Activated T-cell treated with anti-CD3 and anti-CD28 coated beads, Interleukin-2, amount 50 U/mL, for 24 hours (primary cell): ENCODE results near the gene JOSD2.
"Not testable (repeated sequence)": the region's sequence is repeated elsewhere in the genome, so short reads cannot be mapped to it uniquely, and the experiment has no call there.

Experiments
- DNase-seq: peaks from one replicate; pipeline ENCODE4 v3.0.0-alpha.2; 2020
- H3K27ac Mint-ChIP-seq: 2 replicates; pipeline ENCODE4 v1.8.0; 2020; ENCODE audit warnings: mild to moderate bottlenecking, mixed read lengths
- H3K27me3 Mint-ChIP-seq: 2 replicates; pipeline ENCODE4 v1.8.0; 2020; ENCODE audit warnings: mixed read lengths
- H3K36me3 Mint-ChIP-seq: 2 replicates; pipeline ENCODE4 v1.8.0; 2020; ENCODE audit warnings: low read depth, mixed read lengths
- H3K4me1 Mint-ChIP-seq: 2 replicates; pipeline ENCODE4 v1.8.0; 2020; ENCODE audit warnings: low read depth, mixed read lengths
- H3K4me3 Mint-ChIP-seq: 2 replicates; pipeline ENCODE4 v1.8.0; 2020; ENCODE audit warnings: mild to moderate bottlenecking, moderate library complexity, mixed read lengths
- H3K9me3 Mint-ChIP-seq: 2 replicates; pipeline ENCODE4 v1.8.0; 2020; ENCODE audit warnings: mixed read lengths

Gene JOSD2

DNA sequence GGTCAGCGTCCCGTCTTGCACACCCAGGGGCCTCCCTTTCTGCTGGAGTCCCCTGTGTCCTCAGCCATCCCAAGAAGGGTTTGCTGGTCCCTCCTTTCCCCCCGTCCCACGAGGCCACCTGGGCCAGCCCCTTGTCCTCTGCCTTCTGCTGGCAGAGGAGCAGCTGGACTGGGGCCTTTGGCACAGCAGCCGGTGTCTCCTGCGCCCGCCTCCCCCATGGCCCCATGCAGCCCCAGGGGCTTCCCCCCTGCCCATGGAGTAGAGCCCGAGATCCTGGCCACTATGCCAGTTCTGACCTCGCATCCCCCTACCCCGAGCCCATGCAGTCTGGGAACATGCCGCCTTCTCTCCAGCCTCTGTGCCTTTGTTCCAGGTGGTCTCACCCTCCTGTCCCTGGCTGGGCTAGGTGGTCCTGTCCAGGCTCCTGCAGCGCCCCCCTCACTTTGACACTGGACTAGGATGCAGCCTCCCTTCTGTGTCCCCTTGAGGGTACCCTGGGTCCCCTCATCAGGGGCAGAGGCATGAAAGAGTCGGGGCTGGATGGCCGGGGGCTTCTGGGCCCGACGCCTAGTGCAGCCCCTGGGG, 28.6 kb downstream of the JOSD2 start:
- H3K36me3 Mint-ChIP-seq, result peaks cover 74% of the 10 kb centered on the region
- no peak overlapping the region for H3K4me3 Mint-ChIP-seq

DNA sequence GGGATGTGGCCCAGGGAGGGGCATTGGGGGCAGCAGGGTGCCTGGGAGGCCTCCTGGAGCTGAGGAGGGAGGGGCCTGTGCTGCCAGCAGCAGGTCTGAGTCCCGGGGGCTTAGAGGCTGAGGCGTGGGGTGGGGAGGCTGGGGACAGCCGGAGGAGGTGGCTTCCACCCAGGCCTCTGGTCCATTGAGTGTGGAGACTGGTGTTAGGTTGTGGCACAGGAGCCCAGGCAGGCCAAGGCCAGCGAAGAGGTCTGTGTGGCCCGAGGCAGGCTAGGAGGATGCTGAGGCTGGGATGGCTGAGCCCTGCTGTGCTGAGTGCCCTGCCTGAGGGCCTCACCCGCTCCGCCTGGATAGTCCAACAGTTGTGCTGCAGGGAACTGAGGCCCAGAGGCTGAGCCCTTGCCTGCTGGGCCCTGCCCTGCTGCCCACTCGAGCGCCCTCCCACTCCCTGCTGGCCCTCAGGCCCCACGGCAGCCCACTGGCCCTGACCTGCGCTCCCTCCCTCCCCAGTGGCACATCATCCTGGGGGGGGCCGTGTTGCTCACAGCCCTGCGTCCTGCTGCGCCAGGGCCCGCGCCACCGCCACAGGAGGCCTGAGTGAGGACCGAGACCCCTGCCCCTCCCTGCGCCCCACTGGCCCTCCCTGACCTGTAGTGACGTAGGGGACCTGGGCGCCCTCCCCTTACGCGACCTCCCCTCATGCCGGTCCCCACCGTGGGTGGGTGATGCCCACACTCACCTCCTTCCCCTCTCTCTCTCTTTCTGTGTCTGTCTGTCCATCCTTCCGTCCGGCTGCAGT, 29.4 kb downstream of the JOSD2 start:
- H3K4me1 Mint-ChIP-seq, result peaks cover 22% of the 10 kb centered on the region
- no peak for DNase-seq
- no peaks in the 10 kb centered on the region for H3K9me3 Mint-ChIP-seq
- H3K27me3 Mint-ChIP-seq, result no peaks in the 10 kb centered on the region
- no peak overlapping the region for H3K4me3 Mint-ChIP-seq
- H3K36me3 Mint-ChIP-seq, result peaks cover 74% of the 10 kb centered on the region
- no peak overlapping the region for H3K27ac Mint-ChIP-seq

More for the DNA sequence above, 28.6 kb downstream of the JOSD2 start:
- Mint-ChIP-seq H3K27ac (no peak overlapping the region), H3K9me3 (no peaks in the 10 kb centered on the region), H3K4me1 (peaks cover 20% of the 10 kb centered on the region), H3K27me3 (no peaks in the 10 kb centered on the region)
- DNase-seq, result no peak

DNA sequence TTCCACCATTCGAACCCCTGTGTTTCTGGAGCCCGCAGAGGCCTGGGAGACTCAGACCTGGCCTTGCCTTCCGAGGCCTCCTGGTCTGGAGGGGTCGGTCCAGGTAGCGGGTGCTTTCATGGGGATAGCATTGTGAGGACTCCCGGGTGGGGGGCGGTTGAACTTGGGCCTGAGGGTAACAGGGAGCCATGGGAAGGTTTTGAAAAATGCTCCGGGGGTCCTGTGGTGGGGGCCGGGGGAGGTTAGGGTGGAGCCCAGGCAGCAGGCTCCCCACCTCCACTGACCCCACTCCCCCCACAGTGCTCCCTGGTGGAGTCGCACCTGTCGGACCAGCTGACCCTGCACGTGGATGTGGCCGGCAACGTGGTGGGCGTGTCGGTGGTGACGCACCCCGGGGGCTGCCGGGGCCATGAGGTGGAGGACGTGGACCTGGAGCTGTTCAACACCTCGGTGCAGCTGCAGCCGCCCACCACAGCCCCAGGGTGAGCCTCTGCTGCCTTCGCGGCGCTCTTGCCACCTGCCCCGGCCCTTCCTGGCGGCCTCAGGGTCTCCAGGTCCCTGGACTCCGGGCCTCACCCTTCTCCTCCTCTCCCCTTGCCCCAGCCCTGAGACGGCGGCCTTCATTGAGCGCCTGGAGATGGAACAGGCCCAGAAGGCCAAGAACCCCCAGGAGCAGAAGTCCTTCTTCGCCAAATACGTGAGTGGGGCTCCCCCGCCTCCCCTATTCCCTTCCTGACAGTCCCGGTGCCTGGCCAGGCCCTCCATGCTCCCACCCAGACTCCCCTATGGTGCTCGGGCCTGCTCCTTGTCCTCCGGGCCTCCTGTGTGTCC, 30.5 kb downstream of the JOSD2 start:
- H3K36me3 Mint-ChIP-seq, result peaks cover 69% of the 10 kb centered on the region
- peak overlapping the region; percentile 53 for H3K27ac Mint-ChIP-seq
- H3K9me3 Mint-ChIP-seq, result no peaks in the 10 kb centered on the region
- no peaks in the 10 kb centered on the region for H3K27me3 Mint-ChIP-seq
- H3K4me1 Mint-ChIP-seq, result peaks cover 23% of the 10 kb centered on the region
- no peak overlapping the region for H3K4me3 Mint-ChIP-seq
- DNase-seq, result no peak

DNA sequence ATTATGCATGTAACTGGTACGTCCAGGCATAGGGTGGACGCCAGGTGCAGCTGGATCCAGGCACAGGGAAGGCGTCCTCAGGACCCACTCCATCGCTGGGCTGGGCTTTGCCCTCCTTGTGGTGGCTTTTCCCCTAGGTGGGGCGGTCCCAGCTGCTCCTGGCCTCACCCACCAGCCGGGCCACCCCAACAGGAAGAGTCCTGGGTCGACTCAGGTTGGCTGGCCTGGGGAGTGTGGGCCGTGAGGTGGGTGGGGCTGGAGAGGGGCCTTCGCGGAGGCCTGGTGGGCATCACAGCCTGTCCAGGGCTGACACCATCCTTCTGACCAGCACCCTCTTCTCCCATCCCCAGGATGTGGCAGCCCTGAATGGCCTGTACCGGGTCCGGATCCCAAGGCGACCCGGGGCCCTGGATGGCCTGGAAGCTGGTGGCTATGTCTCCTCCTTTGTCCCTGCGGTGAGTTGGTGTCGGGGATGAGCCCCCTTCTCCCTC, 31.2 kb downstream of the JOSD2 start:
- Mint-ChIP-seq H3K4me1 (peaks cover 23% of the 10 kb centered on the region), H3K4me3 (no peak overlapping the region), H3K27me3 (no peaks in the 10 kb centered on the region), H3K36me3 (peaks cover 62% of the 10 kb centered on the region), H3K27ac (no peak overlapping the region), H3K9me3 (no peaks in the 10 kb centered on the region)
- DNase-seq, result no peak

DNA sequence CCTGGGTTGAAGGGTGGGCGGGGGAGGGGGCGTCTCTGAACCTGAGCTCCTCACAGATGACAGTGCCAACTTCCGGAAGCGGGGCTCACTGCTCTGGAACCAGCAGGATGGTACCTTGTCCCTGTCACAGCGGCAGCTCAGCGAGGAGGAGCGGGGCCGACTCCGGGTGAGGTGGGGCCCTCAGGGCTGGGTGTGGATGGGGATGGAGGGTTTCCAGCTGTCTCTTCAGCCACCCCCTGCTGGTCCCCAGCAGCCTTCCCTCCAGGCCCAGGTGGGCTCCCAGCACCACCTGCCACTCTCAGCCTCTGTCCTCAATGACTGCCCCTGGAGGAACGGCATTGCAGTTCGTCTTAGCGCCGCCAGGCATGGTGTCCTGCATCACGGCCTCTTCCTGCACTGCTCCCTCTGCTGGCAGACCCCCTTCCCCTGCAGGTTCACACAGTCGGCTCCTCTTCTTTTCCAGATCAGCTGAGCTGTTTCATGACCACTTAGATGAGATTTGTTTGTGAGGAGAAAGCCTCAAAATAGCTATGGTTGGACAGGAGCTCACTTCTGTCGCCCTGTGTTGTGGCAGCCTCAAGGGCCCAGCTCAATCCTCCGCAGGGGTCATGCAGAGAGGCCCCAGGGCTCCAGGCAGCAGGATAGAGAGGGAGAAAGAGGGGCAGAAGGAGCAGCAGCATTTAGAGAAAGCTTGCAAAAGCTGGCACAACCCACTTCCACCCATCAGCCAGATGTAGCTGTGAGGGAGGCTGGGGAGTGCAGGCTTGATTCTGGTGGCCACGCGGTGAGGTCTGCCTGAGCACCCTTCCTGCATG, 31.9 kb downstream of the JOSD2 start:
- no peaks in the 10 kb centered on the region for H3K27me3 Mint-ChIP-seq
- peaks cover 56% of the 10 kb centered on the region for H3K36me3 Mint-ChIP-seq
- H3K9me3 Mint-ChIP-seq, result no peaks in the 10 kb centered on the region
- H3K4me1 Mint-ChIP-seq, result peaks cover 23% of the 10 kb centered on the region
- DNase-seq, result no peak
- H3K4me3 Mint-ChIP-seq, result no peak overlapping the region
- peak overlapping the region; percentile 61 for H3K27ac Mint-ChIP-seq

DNA sequence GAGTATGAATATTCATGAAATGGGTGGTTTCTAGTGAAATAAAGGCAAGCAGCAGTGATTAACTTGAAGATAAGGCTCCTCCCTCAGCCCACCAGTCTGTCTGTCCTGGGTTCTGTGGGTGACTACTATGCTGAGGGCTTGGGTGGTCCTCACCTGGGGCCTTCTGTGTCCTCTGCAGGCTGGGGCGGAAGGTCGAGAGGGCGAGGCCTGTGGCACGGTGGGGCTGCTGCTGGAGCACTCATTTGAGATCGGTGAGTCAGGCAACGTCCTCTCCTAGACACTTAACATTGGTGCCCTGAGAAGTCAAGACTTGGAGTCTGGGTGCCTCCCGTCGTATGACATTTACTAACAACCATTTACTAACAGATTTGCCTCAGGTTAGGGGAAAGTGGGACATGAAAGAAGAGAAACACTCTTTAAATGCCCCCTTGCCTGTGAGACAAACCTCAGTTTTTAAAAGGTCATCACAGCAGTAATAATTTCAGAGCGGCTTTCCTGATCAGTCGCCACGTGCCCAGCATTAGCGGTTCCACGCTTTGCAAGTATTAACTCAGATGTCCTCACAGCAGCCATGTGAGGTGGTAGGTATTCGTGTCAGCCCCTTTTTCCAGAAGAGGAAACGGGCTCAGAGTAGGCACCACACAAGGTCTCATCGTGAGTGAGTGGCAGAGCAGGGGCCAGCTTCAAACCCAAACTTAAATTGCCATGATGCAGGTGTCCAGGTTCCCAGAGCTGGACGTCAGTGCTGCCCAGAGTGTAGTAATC, 33.1 kb downstream of the JOSD2 start:
- Mint-ChIP-seq H3K4me3 (peak overlapping the region; percentile 98), H3K9me3 (no peaks in the 10 kb centered on the region), H3K27ac (peak overlapping the region; percentile 96), H3K4me1 (peaks cover 23% of the 10 kb centered on the region), H3K36me3 (peaks cover 49% of the 10 kb centered on the region), H3K27me3 (no peaks in the 10 kb centered on the region)
- DNase-seq, result no peak

DNA sequence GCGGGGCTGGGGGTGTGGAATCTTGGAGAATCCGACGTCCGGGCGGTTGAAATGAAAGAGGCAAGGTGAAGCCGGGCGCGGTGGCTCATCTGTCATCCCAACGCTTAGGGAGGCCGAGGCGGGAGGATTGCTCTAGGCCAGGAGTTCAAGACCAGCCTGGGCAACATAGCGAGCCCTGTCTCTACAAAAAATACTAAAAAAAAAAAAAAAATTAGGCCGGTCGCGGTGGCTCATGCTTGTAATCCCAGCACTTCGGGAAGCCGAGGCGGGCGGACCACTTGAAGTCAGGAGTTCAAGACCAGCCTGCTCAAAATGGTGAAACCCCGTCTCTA, 34.1 kb downstream of the JOSD2 start:
- Mint-ChIP-seq H3K36me3 (peaks cover 41% of the 10 kb centered on the region), H3K4me1 (peaks cover 23% of the 10 kb centered on the region), H3K27ac (peak overlapping the region; percentile 96)

DNA sequence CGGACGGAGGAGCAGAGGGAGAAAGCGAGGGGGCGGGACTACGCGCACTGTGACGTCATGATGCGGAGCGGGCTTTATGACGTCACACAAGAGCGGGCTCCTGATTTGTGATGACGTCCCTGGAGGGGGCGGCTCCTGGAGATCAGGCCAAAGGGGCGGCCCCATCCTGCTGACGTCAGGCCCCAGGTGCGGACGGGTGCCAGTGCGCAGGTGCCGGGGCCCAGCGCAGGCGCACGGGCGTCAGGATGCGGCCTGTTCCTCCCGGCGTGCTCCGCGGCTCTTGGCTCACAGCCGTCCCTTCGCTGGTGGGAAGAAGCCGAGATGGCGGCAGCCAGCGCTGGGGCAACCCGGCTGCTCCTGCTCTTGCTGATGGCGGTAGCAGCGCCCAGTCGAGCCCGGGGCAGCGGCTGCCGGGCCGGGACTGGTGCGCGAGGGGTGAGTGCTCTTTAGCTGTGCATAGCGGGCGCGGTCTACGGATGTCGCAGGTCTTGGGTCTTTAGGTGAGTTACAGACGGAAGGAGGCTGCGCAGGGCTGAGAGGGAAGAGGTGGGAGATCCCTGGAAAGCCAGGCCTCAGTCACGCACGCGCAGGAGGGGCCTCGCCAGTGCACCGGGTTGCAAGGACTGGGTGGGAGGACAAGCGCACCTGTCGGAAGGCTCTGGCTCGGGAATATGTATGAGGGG, 34.6 kb downstream of the JOSD2 start, which contains the start of the genes EMC10 and GARIN5A:
EMC10 (plus strand) TSS at position 284 of the 683 bp plus-strand sequence; CDS start at position 322, 38 bp downstream.
GARIN5A (minus strand) TSS at position 625 of the 683 bp plus-strand sequence; CDS start at position 165, 460 bp downstream.
- H3K4me1 Mint-ChIP-seq, result peaks cover 23% of the 10 kb centered on the region

More for the DNA sequence above, 34.1 kb downstream of the JOSD2 start:
- peak overlapping the region; percentile 98 for H3K4me3 Mint-ChIP-seq
- no peak for DNase-seq
- no peaks in the 10 kb centered on the region for H3K9me3 Mint-ChIP-seq
- no peaks in the 10 kb centered on the region for H3K27me3 Mint-ChIP-seq

DNA sequence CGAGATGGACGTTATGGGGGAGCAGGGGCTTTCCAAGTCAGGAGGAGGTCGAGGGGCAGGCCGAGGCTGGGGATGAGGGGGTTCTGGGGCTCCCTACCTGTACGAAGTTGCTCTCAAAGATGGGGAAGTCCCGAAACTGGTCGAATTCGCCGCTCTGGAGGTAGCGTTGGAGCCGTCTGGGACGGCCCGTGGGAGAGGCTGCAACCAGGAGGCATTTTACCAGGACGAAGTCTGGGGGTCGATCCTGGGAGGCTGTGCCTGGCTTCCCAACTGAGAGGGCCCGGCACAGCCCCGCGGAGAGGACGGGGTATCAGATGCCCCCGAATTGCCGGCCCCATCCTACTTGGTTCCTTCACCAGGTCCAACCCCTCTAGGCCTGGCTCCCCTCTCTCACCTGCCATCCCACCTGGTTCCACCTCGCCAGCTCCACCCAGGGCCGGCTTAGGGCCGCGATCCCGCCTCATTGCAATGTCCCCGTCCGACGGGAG, 35.2 kb downstream of the JOSD2 start:
- peaks cover 33% of the 10 kb centered on the region for H3K36me3 Mint-ChIP-seq
- peak overlapping the region; percentile 96 for H3K27ac Mint-ChIP-seq
- peak overlapping the region; percentile 98 for H3K4me3 Mint-ChIP-seq
- no peaks in the 10 kb centered on the region for H3K9me3 Mint-ChIP-seq
- H3K4me1 Mint-ChIP-seq, result peaks cover 23% of the 10 kb centered on the region
- H3K27me3 Mint-ChIP-seq, result no peaks in the 10 kb centered on the region
- DNase-seq, result no peak

More for the DNA sequence above, 34.6 kb downstream of the JOSD2 start, which contains the start of the genes EMC10 and GARIN5A:
- peak; percentile 96 for DNase-seq
- H3K9me3 Mint-ChIP-seq, result no peaks in the 10 kb centered on the region
- peak within 1 kb of the TSS; percentile 96 for H3K27ac Mint-ChIP-seq
- H3K4me3 Mint-ChIP-seq, result peak within 1 kb of the TSS; percentile 98
- H3K27me3 Mint-ChIP-seq, result no peaks in the 10 kb centered on the region
- peaks cover 39% of the 10 kb centered on the region for H3K36me3 Mint-ChIP-seq

DNA sequence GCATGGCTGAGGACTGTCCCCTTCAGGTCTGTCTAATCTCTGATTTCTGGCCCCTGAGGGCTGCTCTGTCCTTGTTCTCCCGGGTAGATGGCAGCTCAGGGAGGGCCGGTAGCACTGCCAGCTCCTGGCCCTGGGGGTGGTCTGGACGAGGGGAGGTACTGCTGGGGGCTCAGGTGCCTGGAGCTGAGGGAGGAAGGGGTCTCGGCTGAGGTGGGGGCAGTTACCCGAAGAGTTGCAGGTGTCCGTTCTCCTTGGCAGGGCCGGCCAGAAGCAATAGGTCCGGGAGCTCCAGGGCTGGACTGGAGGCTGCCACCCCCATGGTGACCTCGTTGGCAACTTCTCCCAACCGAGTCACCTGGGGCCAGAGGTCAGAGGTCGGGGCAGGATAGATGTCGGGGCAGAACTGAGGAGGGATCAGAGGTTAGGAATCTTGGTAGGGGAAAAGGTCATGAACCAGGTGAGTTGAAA, 35.9 kb downstream of the JOSD2 start:
- no peak for DNase-seq
- Mint-ChIP-seq H3K27me3 (no peaks in the 10 kb centered on the region), H3K9me3 (no peaks in the 10 kb centered on the region), H3K36me3 (peaks cover 30% of the 10 kb centered on the region), H3K4me1 (peaks cover 23% of the 10 kb centered on the region), H3K27ac (no peak overlapping the region), H3K4me3 (no peak overlapping the region)

DNA sequence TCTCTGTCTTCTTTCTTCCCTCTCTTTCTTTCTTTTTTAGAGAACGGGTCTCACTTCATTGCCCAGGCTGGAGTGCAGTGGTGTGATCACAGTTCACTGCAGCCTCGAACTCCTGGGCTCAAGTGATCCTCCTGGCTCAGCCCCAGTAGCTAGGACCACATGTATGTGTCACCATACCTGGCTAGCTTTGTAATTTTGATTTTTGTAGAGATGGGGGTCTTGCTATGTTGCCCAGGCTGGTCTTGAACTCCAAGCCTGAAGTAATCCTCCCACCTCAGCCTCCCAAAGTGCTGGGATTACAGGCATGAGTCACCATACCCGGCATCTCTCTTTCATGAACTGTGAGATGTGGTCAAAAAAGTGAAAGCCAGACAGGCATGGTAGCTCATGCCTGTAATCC, 37.7 kb downstream of the JOSD2 start:
- H3K4me1 Mint-ChIP-seq, result peaks cover 16% of the 10 kb centered on the region
- H3K4me3 Mint-ChIP-seq, H3K27ac Mint-ChIP-seq: not testable (repeated sequence)

DNA sequence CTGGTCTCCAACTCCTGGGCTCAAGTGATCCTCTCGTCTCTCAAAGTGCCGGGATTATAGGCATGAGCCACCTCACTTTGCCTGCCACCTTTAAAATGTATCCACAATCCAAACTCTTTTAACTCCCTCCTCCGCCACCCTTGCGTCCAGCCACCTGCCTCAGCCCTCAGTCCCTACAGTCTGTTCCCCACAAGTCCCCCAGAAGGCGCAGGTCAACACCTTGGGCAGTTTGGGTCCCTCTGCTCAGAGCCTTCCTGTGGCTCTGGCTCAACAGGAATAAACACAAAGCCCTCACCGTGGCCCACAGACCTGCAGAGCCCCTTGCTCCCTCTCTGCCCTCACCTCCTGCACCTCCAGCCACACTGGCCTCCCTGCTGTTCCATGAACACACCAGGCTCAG, 42.2 kb downstream of the JOSD2 start:
- peaks cover 6% of the 10 kb centered on the region for H3K27me3 Mint-ChIP-seq
- no peak overlapping the region for H3K27ac Mint-ChIP-seq
- no peaks in the 10 kb centered on the region for H3K9me3 Mint-ChIP-seq
- no peak for DNase-seq
- no peaks in the 10 kb centered on the region for H3K36me3 Mint-ChIP-seq
- no peak overlapping the region for H3K4me3 Mint-ChIP-seq
- no peaks in the 10 kb centered on the region for H3K4me1 Mint-ChIP-seq

More for the DNA sequence above, 37.7 kb downstream of the JOSD2 start:
- DNase-seq, H3K9me3 Mint-ChIP-seq, H3K27me3 Mint-ChIP-seq: not testable (repeated sequence)
- peaks cover 17% of the 10 kb centered on the region for H3K36me3 Mint-ChIP-seq
